GM18498 (cell line): ENCODE data around the gene FRAS1.
"Not testable (repeated sequence)": the region's sequence is repeated elsewhere in the genome, so short reads cannot be mapped to it uniquely, and the experiment has no call there.

ENCODE experiments used
- ATAC-seq: cut with Tn5 transposase; IDR thresholded peaks from one replicate; pipeline ENCODE4 v1.9.1; 2021; ENCODE audit warnings: mild to moderate bottlenecking, moderate library complexity; ENCODE audit not compliant: unreplicated experiment

Gene FRAS1, protein sequence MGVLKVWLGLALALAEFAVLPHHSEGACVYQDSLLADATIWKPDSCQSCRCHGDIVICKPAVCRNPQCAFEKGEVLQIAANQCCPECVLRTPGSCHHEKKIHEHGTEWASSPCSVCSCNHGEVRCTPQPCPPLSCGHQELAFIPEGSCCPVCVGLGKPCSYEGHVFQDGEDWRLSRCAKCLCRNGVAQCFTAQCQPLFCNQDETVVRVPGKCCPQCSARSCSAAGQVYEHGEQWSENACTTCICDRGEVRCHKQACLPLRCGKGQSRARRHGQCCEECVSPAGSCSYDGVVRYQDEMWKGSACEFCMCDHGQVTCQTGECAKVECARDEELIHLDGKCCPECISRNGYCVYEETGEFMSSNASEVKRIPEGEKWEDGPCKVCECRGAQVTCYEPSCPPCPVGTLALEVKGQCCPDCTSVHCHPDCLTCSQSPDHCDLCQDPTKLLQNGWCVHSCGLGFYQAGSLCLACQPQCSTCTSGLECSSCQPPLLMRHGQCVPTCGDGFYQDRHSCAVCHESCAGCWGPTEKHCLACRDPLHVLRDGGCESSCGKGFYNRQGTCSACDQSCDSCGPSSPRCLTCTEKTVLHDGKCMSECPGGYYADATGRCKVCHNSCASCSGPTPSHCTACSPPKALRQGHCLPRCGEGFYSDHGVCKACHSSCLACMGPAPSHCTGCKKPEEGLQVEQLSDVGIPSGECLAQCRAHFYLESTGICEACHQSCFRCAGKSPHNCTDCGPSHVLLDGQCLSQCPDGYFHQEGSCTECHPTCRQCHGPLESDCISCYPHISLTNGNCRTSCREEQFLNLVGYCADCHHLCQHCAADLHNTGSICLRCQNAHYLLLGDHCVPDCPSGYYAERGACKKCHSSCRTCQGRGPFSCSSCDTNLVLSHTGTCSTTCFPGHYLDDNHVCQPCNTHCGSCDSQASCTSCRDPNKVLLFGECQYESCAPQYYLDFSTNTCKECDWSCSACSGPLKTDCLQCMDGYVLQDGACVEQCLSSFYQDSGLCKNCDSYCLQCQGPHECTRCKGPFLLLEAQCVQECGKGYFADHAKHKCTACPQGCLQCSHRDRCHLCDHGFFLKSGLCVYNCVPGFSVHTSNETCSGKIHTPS (N-terminal part only)

DNA sequence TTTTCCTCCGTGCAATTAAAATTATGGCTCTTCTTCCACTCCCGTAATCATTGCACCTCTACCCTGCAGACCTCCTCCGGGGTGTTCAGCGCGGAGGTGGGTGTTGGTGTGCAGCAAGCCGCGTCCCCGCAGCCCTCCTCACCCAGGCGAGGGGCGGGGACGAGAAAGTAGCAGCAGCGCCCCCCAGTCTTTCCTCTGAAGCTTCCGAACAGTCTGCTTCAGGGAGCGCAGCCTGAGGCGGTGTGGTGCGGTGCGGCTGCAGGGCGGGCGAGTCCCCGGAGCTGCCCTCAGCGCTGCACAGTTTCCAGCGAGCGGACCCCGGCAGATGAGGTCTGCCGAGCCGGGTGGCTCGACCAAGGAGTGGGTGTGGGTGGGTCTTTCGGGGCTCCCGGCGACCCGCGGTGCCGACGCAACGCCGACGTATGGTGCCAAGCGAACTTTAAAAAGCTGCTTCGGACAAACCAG lies at the start of gene FRAS1:
Gene FRAS1 (plus strand): TSS at position 189 of the 465 bp plus-strand sequence. CDS start 687 bp downstream, outside the sequence.
- ATAC-seq = peak; percentile 29

DNA sequence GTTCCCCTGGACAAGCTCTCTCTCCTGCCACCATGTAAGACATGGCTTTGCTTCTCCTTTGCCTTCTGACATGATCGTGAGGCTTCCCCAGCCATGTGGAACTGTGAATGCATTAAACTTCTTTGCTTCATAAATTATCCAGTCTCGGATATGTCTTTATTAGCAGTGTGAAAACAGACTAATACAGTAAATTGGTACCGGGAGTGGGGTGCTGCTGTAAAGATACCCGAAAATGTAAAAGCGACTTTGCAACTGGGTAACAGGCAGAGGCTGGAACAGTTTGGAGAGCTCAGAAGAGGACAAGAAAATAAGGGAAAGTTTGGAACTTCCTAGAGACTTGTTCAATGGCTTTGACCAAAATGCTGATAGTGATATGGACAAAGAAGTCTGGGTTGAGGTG lies 46.1 kb upstream of the FRAS1 start:
- not testable (repeated sequence) for ATAC-seq

DNA sequence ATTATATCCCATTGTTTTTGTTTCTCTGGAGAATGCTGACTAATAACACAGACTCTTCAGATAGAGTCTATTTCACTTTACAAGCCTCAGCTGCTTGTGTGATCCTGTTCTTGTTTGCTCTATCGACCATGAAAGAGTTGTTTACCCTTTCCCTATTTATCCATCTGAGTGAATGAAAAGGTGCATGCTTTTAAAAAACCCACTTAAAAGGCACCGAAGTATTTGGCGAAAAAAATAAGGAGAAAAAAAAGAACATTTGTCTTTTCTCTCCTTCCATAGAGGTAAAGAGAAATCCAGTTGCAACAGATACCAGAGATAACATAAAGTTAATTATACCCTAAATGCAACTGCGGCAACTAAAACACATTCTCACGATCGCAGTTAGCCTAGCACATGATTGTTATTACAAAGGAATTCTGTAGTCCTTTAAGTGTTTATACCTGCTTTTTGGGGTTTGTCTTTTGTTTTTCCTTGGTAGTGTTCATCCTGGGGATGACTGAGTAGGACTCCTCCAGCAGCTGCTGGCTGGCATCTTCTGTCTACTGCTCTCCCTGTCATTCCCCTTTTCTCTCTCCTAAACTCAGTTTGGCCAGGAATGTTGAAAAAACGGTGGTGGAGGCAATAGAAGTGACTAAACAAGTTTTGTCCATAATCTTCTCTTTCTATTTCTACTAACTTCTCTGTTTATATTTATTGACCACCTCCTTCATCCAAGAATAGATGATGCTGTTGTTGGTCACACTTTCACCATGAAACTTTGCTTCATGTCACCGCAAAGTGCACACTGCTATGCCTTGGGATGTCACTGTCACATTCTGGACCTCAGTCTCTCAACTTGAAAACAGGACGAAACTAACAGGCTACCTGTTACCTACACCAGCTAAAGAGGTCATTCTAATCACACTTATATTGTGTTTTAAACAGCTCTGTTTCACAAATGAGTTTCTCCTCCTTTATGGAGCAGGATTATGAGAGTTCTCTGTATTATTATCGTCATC lies 41.9 kb upstream of the FRAS1 start:
- ATAC-seq = no peak

- no peak for ATAC-seq
Measured at GRCh38 chr4:78018271-78019049, 38.7 kb upstream of the FRAS1 start.

GRCh38 chr4:78019414-78019813 lies 37.7 kb upstream of the FRAS1 start:
- ATAC-seq = no peak

GRCh38 chr4:78020677-78021076 lies 36.4 kb upstream of the FRAS1 start:
- no peak for ATAC-seq

- no peak for ATAC-seq
Measured at GRCh38 chr4:78022517-78022916, 34.6 kb upstream of the FRAS1 start.

DNA sequence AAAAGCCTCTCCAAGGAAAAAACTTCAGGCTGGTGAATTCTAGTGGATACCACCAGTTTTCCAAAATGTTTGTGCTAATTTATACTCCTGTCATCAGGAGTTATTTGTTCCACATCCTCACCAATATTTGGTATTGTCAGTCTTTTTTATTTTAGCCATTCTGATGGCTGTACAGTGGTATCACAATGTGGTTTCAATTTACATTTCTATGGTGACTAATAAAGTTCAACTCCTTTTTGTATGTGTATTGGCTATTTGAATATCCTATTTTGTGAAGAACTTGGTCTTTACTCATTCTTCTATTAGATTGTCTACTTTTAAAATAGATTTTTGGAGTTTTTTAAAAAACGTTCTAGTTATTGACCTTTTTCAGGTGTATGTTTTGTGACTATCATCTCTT lies 33.0 kb upstream of the FRAS1 start:
- ATAC-seq = no peak

DNA sequence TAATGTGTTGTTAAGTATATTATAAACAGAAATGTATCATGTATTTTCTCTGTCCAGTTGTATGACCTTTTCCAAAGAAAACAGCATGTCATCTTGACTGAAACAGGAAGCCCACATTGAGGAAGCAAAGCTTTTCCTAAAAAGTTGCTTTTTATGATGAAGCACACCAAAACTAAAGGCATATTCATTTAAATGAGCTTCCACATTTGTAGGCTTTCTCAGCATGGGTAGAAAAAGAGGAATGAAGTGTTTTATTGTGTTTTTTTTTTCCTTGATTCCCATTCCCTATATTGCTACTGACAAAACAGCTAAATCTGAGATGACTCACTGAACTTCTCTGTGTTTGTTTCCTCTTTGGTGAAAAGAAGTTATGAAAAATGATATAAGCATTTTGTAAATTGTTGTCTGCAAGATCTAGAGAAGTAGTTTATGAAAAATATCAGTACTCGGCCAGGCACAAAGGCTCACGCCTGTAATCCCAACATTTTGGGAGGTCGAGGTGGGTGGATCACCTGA lies 32.5 kb upstream of the FRAS1 start:
- no peak for ATAC-seq

- ATAC-seq = no peak
Measured at GRCh38 chr4:78031417-78031950, 25.6 kb upstream of the FRAS1 start.

DNA sequence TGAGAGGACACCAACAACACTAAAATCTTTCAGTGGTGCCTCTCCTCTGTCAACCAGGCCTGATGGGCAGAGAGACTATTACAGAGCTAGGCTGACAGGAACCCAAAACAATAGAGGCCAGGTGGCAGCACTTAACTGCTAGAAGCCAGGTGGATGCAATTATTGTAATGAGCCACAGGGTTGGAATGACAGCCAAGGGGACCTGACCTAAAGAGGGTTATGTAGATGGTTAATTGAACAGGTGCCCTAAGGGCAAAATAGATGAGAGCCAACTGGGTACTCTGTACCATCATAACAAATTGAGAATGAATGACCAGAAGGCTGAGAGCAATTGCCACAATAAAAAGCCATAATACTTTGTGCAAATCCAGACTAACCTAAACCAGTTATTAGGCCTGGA lies 24.7 kb upstream of the FRAS1 start:
- no peak for ATAC-seq

DNA sequence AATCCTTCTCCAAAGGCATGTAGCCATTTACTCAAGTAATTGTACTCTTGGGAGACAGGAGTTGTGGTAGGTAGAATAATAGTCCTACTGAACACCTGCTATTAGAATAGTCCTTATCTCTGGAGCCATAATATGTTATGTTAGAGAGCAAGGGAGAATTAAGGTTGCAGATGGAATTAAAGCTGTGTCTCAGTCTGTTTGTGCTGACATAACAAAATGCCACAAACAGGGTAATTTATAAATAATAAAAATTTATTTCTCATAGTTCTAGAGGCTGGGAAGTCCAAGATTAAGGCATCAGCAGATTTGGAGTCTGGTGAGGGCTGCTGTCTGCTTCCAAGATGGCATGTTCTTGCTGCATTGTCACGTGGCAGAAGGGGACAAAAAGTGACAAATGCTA lies 24.2 kb upstream of the FRAS1 start:
- no peak for ATAC-seq

- no peak for ATAC-seq
Measured at GRCh38 chr4:78033861-78034260, 23.3 kb upstream of the FRAS1 start.

DNA sequence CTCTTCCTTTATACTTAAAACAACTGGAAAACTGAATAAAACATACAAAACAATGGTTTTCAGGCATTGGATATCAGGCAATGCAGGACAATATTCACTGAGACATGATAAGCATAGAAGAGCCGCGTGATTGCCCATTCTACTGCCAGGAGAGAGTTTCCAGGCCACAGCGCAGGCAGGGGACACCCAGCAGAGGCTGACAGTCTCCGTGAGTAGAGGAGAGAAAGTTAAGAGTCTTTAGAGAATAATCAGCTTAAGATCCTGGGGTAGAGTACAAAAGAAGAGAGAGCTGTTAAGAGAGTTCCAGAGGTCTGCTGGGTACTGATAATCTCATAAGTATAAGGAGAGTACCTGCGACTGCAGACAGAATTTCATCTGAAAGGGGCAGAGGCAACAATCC lies 18.4 kb upstream of the FRAS1 start:
- ATAC-seq = no peak

DNA sequence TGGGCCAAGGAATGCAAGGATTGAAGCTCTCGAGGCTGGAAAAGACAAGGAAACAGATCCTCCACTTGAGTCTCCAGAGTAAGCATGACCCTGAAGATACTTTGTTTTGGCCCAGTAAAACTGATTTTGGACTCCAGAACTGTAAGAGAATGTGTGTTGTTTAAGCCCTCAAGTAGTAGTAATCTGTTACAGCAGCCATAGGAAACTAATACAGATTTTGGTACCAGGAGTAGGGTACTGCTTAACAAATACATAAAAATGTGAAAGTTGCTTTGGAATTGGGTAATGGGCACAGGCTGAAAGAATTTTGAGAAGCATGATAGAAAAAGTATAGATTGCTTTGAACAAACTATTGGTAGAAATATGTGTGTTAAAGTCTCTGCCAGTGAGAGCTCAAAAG lies 17.4 kb upstream of the FRAS1 start:
- no peak for ATAC-seq

DNA sequence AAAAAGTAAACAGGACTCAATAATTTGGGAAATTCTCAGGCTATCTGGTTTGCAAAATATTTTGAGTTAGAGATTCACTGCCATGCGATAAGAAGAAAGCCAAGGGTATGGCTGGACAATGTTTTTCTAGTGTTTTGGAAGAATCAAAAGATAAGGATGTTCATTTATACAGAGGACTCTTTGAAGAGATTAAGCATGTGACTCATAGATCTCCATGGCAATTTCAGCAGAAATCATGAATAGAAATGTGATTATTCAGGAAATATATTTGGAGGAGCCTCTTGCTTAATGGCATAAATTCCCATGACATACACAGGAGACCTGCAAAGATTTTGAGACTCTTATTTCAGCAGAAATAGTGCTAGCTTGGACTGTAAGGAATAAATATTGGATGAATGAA lies 16.7 kb upstream of the FRAS1 start:
- ATAC-seq = no peak

DNA sequence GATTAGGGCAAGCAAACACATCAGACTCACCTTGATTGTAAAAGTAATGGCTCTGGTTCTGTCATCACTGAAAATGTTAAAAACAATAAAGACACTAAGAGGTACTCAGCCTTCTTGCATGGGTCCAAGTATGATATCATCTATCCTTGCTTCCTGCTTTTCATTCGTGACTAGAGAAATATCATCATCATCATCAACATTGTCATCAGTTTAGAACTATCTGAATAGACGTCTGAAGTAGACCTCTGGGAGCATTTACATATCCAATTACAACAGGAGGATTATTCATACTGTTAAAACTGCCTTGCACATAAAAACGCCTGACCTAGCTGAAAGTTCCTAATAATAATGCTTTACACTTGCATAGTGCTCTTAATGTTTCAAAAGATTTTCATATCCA lies 9.8 kb upstream of the FRAS1 start:
- ATAC-seq = no peak

- peak; percentile 70 for ATAC-seq
Measured at GRCh38 chr4:78056265-78057129, 626 bp upstream of the FRAS1 start.
